CD14-positive monocyte (primary cell): ENCODE data around the gene VTN. TPM values are rescaled to one million over a fixed set of nuclear protein-coding genes. Genes with fewer than 3 reads are reported as not detected.
A peak's percentile ranks its signal among the peaks of the same experiment; 100 is the strongest.

Experiments used
- DNase-seq, 3 donors: peaks; one replicate each; pipeline ENCODE4 v3.0.0-alpha.2; 2011 to 2022
- H2AFZ ChIP-seq: 2 replicates; pipeline ENCODE4 v1.6.0; 2012; ENCODE audit warnings: mild to moderate bottlenecking, low read depth, low read length, inconsistent platforms; ENCODE audit not compliant: insufficient read depth, poor library complexity, severe bottlenecking
- H3K27ac ChIP-seq, 2 donors: 1 replicate in 1 of 2; 2 replicates in 1 of 2; pipeline ENCODE4 v1.5.1; 2012 to 2013; ENCODE audit warnings: low read length in 2 of 2, control low read depth in 1 of 2, inconsistent platforms in 1 of 2, low read depth in 1 of 2, mild to moderate bottlenecking in 1 of 2
- H3K27me3 ChIP-seq, 2 donors: one replicate each; pipeline versions ENCODE4 v1.6.0 to v1.6.1; 2011 to 2013; ENCODE audit warnings: low read length in 2 of 2; ENCODE audit not compliant: control insufficient read depth in 2 of 2, insufficient read depth in 2 of 2
- H3K36me3 ChIP-seq, 2 donors: replicated peaks in 1 of 2; 1 replicate in 1 of 2; 2 replicates in 1 of 2; pipeline versions ENCODE4 v1.5.1 to v1.6.1; 2012 to 2013; ENCODE audit warnings: low read length in 2 of 2, control low read depth in 1 of 2, inconsistent platforms in 1 of 2, mild to moderate bottlenecking in 1 of 2; ENCODE audit not compliant: insufficient read depth in 2 of 2, control insufficient read depth in 1 of 2
- H3K4me1 ChIP-seq, 2 donors: 1 replicate in 1 of 2; 2 replicates in 1 of 2; pipeline versions ENCODE4 v1.5.1 to v1.6.1; 2012 to 2013; ENCODE audit warnings: low read length in 2 of 2, control low read depth in 1 of 2, inconsistent platforms in 1 of 2, mild to moderate bottlenecking in 1 of 2, moderate library complexity in 1 of 2; ENCODE audit not compliant: insufficient read depth in 2 of 2, control insufficient read depth in 1 of 2
- H3K4me2 ChIP-seq: replicated peaks from 2 replicates; pipeline ENCODE3; 2012; ENCODE audit warnings: low read length, moderate library complexity, mild to moderate bottlenecking; ENCODE audit not compliant: poor library complexity, severe bottlenecking; ENCODE audit errors: extremely low read depth
- H3K4me3 ChIP-seq, 3 experiments: fragments of 200-600 bp in 1 of 3; sonication (generic) in 1 of 3; replicated peaks in 1 of 3; 1 replicate in 2 of 3; 2 replicates in 1 of 3; pipeline ENCODE4 v1.5.1; 2011 to 2013; ENCODE audit warnings: low read length in 3 of 3, mild to moderate bottlenecking in 3 of 3, control low read depth in 2 of 3, low read depth in 2 of 3, inconsistent platforms in 1 of 3, moderate library complexity in 1 of 3
- H3K79me2 ChIP-seq: 2 replicates; pipeline ENCODE4 v1.6.0; 2012; ENCODE audit warnings: mild to moderate bottlenecking, control low read depth, inconsistent platforms, low read length, moderate library complexity; ENCODE audit not compliant: insufficient read depth
- H3K9ac ChIP-seq: 2 replicates; pipeline ENCODE4 v1.6.0; 2017; ENCODE audit warnings: low read length, mild to moderate bottlenecking; ENCODE audit not compliant: insufficient read depth, poor library complexity, severe bottlenecking
- H3K9me3 ChIP-seq, 2 donors: replicated peaks in 1 of 2; 1 replicate in 1 of 2; 2 replicates in 1 of 2; pipeline versions ENCODE4 v1.5.1 to v1.6.1; 2012 to 2013; ENCODE audit warnings: low read length in 2 of 2, control low read depth in 1 of 2; ENCODE audit not compliant: control insufficient read depth in 1 of 2, insufficient read depth in 1 of 2
- H4K20me1 ChIP-seq: 2 replicates; pipeline ENCODE4 v1.6.0; 2012; ENCODE audit warnings: mild to moderate bottlenecking, low read length, control low read depth, moderate library complexity; ENCODE audit not compliant: insufficient read depth
- H3K27ac Mint-ChIP-seq, 7 donors: one replicate each; pipeline ENCODE4 v1.8.0; 2020; ENCODE audit warnings: mild to moderate bottlenecking in 7 of 7, mixed read lengths in 7 of 7, moderate library complexity in 6 of 7, inconsistent platforms in 2 of 7
- H3K27me3 Mint-ChIP-seq, 3 donors: one replicate each; pipeline ENCODE4 v1.8.0; 2021 to 2022; ENCODE audit warnings: low read depth in 3 of 3, mild to moderate bottlenecking in 3 of 3, mixed read lengths in 3 of 3, moderate library complexity in 3 of 3, inconsistent platforms in 1 of 3
- H3K36me3 Mint-ChIP-seq, 2 donors: one replicate each; pipeline ENCODE4 v1.8.0; 2020; ENCODE audit warnings: mixed read lengths in 2 of 2, inconsistent platforms in 1 of 2, mild to moderate bottlenecking in 1 of 2
- H3K4me1 Mint-ChIP-seq: one replicate; pipeline ENCODE4 v1.8.0; 2020; ENCODE audit warnings: mild to moderate bottlenecking, mixed read lengths
- H3K4me3 Mint-ChIP-seq, 2 donors: one replicate each; pipeline ENCODE4 v1.8.0; 2020; ENCODE audit warnings: mild to moderate bottlenecking in 2 of 2, mixed read lengths in 2 of 2, moderate library complexity in 1 of 2
- H3K9me3 Mint-ChIP-seq, 7 donors: one replicate each; pipeline ENCODE4 v1.8.0; 2020 to 2022; ENCODE audit warnings: mixed read lengths in 7 of 7, mild to moderate bottlenecking in 6 of 7, moderate library complexity in 6 of 7, inconsistent platforms in 2 of 7
- CTCF ChIP-seq: fragments of 200-600 bp; IDR thresholded peaks from one replicate; pipeline ENCODE4 v1.8.0; 2022; ENCODE audit warnings: antibody characterized with exemption, mild to moderate bottlenecking
- WGBS: methylation state at CpG from one replicate; pipeline ENCODE4 v1.1.5; 2013; ENCODE audit warnings: missing lambda C conversion rate; ENCODE audit not compliant: insufficient coverage; 5-methylcytosine and 5-hydroxymethylcytosine counted together
- intact Hi-C, 2 donors: fragments of 100-400 bp; cut with micrococcal nuclease; formaldehyde crosslinking; loops; one replicate each; pipeline versions ENCODE4 v1.15.0 to v1.15.1; 2023
- polyA plus RNA-seq, 3 donors: library from polyadenylated mRNA; depleted of rRNA in 1 of 3; unstranded in 2 of 3; stranded (reverse) in 1 of 3; fragments of 300-500 nt in 2 of 3; fragments of >200 nt in 1 of 3; fragmentation: Illumina TruSeq in 2 of 3; gene quantifications; 1 replicate in 2 of 3; 2 replicates in 1 of 3; pipeline ENCODE4 v1.2.3, GENCODE V29; 2012 to 2021

The VTN gene
- polyA plus RNA-seq, 3 donors = not detected

GRCh38 chr17:28404812-28405570 lies 34.9 kb upstream of the VTN start:
- no peaks in the 10 kb centered on the region for H3K9me3 Mint-ChIP-seq
- H3K4me3 Mint-ChIP-seq = peak overlapping the region; percentile 81 to 88
- H3K27ac ChIP-seq = no peak overlapping the region
- H3K9ac ChIP-seq = peak overlapping the region; percentile 68
- H4K20me1 ChIP-seq = no peaks in the 10 kb centered on the region
- no peaks in the 10 kb centered on the region for H3K79me2 ChIP-seq
- peak overlapping the region; percentile 45 to 87 (median 78) for H3K4me3 ChIP-seq
- WGBS = 90% methylated on average over 32 of the region's 33 CpGs
- H3K9me3 ChIP-seq = no peaks in the 10 kb centered on the region
- peaks cover 6 to 19% of the 10 kb centered on the region in 2 donors for H3K36me3 Mint-ChIP-seq
- peak overlapping the region; percentile 96 for H3K4me2 ChIP-seq
- H3K27ac Mint-ChIP-seq = peak overlapping the region in 1 of 7 donors; percentile 33
- H2AFZ ChIP-seq = peak overlapping the region; percentile 98
- no peak for TF ChIP-seq CTCF
- peaks cover 35 to 49% of the 10 kb centered on the region in 2 donors for H3K4me1 ChIP-seq
- peaks cover 42% of the 10 kb centered on the region for H3K4me1 Mint-ChIP-seq
- no peaks in the 10 kb centered on the region for H3K27me3 ChIP-seq
- H3K27me3 Mint-ChIP-seq = peaks cover 0 to 8% (median 2%) of the 10 kb centered on the region in 3 donors
- intact Hi-C loops = no loop called here
- peaks cover 0 to 3% of the 10 kb centered on the region in 2 donors for H3K36me3 ChIP-seq
- DNase-seq = no peak

DNA sequence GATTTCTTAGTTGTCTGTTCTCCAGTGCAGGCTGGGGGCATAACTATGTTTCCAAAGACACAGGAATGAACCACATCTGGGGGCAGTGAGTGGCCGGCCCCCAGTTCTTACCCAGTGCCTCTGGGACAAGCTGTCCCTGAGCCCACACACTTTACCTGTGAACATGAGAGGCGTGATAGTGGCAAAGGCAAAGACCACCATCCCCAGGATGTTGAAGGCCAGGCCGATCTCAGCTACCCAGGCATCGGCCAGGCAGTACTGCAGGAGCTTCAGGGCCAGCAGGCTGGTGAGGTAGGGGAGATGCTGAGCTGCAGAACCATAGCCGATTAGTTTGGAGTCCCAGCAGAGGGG lies 34.3 kb upstream of the VTN start:
- 98% methylated on average over 5 of the region's 5 CpGs for WGBS
- peaks cover 8 to 20% of the 10 kb centered on the region in 2 donors for H3K36me3 Mint-ChIP-seq
- H3K27ac Mint-ChIP-seq = peak overlapping the region in 3 of 7 donors; percentile 16 to 33 (median 20)

More for the DNA sequence above, 34.3 kb upstream of the VTN start:
- H3K27me3 ChIP-seq = no peaks in the 10 kb centered on the region
- H4K20me1 ChIP-seq = no peaks in the 10 kb centered on the region
- no peak for DNase-seq
- H3K4me1 Mint-ChIP-seq = peaks cover 42% of the 10 kb centered on the region
- peaks cover 0 to 7% of the 10 kb centered on the region in 2 donors for H3K36me3 ChIP-seq
- no peaks in the 10 kb centered on the region for H3K9me3 Mint-ChIP-seq
- no peak overlapping the region for H2AFZ ChIP-seq
- H3K4me1 ChIP-seq = peaks cover 35 to 49% of the 10 kb centered on the region in 2 donors
- no peak overlapping the region for H3K27ac ChIP-seq
- no peak for TF ChIP-seq CTCF
- H3K79me2 ChIP-seq = no peaks in the 10 kb centered on the region
- no peaks in the 10 kb centered on the region for H3K9me3 ChIP-seq
- peak overlapping the region; percentile 96 for H3K4me2 ChIP-seq
- H3K4me3 ChIP-seq = peak overlapping the region in 1 of 3 experiments; percentile 87
- peaks cover 0 to 8% (median 2%) of the 10 kb centered on the region in 3 donors for H3K27me3 Mint-ChIP-seq
- peak overlapping the region; percentile 41 to 83 for H3K4me3 Mint-ChIP-seq
- intact Hi-C loops = no loop called here
- no peak overlapping the region for H3K9ac ChIP-seq
